B cell (primary cell): ENCODE measurements around the gene KCNK7. TPM values are rescaled to one million over a fixed set of nuclear protein-coding genes. Genes with fewer than 3 reads are reported as not detected.

Experiments used
- ATAC-seq: fragments of 200-7000 bp; cut with Tn5 transposase; one replicate; pipeline ENCODE4 v1.10.0; 2021; ENCODE audit warnings: low read depth, mild to moderate bottlenecking, moderate number of reproducible peaks, moderate library complexity
- CTCF ChIA-PET: fragments of 350-600 bp; sonication (Branson Sonifier 250); formaldehyde crosslinking; loops from one replicate; lab custom pipeline; 2021; ENCODE audit warnings: antibody characterized with exemption, inconsistent platforms; lab: Charles Lee
- POLR2A ChIA-PET: fragments of 350-600 bp; sonication (Branson Sonifier 250); formaldehyde crosslinking; loops from one replicate; lab custom pipeline; 2021; ENCODE audit warnings: antibody characterized with exemption; lab: Charles Lee
- DNase-seq: peaks from one replicate; pipeline ENCODE4 v3.0.0; 2013
- H2AFZ ChIP-seq: 2 replicates; pipeline ENCODE4 v1.6.1; 2012; ENCODE audit warnings: mild to moderate bottlenecking, low read depth, low read length; ENCODE audit not compliant: insufficient read depth, poor library complexity, severe bottlenecking
- H3K27ac ChIP-seq, 2 donors: 1 replicate in 1 of 2; 2 replicates in 1 of 2; pipeline ENCODE4 v1.5.1; 2012 to 2013; ENCODE audit warnings: low read length in 2 of 2, mild to moderate bottlenecking in 2 of 2, moderate library complexity in 1 of 2
- H3K27me3 ChIP-seq, 4 experiments: fragments of 200-600 bp in 1 of 4; sonication (generic) in 1 of 4; replicated peaks in 1 of 4; 1 replicate in 2 of 4; 2 replicates in 2 of 4; pipeline versions ENCODE4 v1.6.1 to v1.7.0; 2013 to 2016; ENCODE audit warnings: low read length in 3 of 4, mild to moderate bottlenecking in 2 of 4, mixed read lengths in 1 of 4, moderate library complexity in 1 of 4; ENCODE audit not compliant: insufficient read depth in 4 of 4, control insufficient read depth in 3 of 4; ENCODE audit errors: control extremely low read depth in 1 of 4
- H3K36me3 ChIP-seq, 2 experiments: replicated peaks in 1 of 2; 1 replicate in 1 of 2; 2 replicates in 1 of 2; pipeline versions ENCODE4 v1.6.1 to v1.7.1; 2013; ENCODE audit warnings: low read length in 1 of 2; ENCODE audit not compliant: insufficient read depth in 2 of 2, control insufficient read depth in 1 of 2; ENCODE audit errors: control extremely low read depth in 1 of 2, extremely low read depth in 1 of 2
- H3K4me1 ChIP-seq, 2 donors: fragments of 200-600 bp in 1 of 2; sonication (generic) in 1 of 2; 1 replicate in 1 of 2; 2 replicates in 1 of 2; pipeline versions ENCODE4 v1.5.1 to v1.6.1; 2013 to 2017; ENCODE audit warnings: low read length in 2 of 2; ENCODE audit not compliant: control insufficient read depth in 2 of 2, insufficient read depth in 2 of 2
- H3K4me2 ChIP-seq: replicated peaks from 2 replicates; pipeline ENCODE3; 2012; ENCODE audit warnings: mild to moderate bottlenecking, low read depth, low read length; ENCODE audit not compliant: poor library complexity, severe bottlenecking
- H3K4me3 ChIP-seq, 5 experiments: fragments of 200-600 bp in 1 of 5; sonication (generic) in 1 of 5; 1 replicate in 3 of 5; 2 replicates in 2 of 5; pipeline versions ENCODE4 v1.5.1 to v1.7.0; 2011 to 2016; ENCODE audit warnings: low read length in 4 of 5, mild to moderate bottlenecking in 4 of 5, low read depth in 2 of 5, control low read depth in 1 of 5, moderate library complexity in 1 of 5; ENCODE audit not compliant: insufficient read depth in 1 of 5; ENCODE audit errors: control extremely low read depth in 1 of 5, extremely low read depth in 1 of 5
- H3K79me2 ChIP-seq: fragments of 200-600 bp; sonication (generic); one replicate; pipeline ENCODE4 v1.6.0; 2016; ENCODE audit warnings: low read length; ENCODE audit not compliant: control insufficient read depth, insufficient read depth
- H3K9ac ChIP-seq: fragments of 200-600 bp; sonication (generic); 2 replicates; pipeline ENCODE4 v1.6.1; 2017; ENCODE audit warnings: mild to moderate bottlenecking, low read length, moderate library complexity
- H3K9me3 ChIP-seq, 3 donors: one replicate each; pipeline versions ENCODE4 v1.6.1 to v1.7.1; 2013; ENCODE audit warnings: low read length in 2 of 3; ENCODE audit not compliant: control insufficient read depth in 2 of 3, insufficient read depth in 1 of 3; ENCODE audit errors: control extremely low read depth in 1 of 3
- H4K20me1 ChIP-seq: 2 replicates; pipeline ENCODE4 v1.6.0; 2012; ENCODE audit warnings: mild to moderate bottlenecking, low read length; ENCODE audit not compliant: insufficient read depth, control insufficient read depth, poor library complexity, severe bottlenecking
- H3K27ac Mint-ChIP-seq: one replicate; pipeline ENCODE4 v1.8.0; 2021; ENCODE audit warnings: mixed read lengths
- H3K27me3 Mint-ChIP-seq: one replicate; pipeline ENCODE4 v1.8.0; 2021; ENCODE audit warnings: mixed read lengths
- H3K4me1 Mint-ChIP-seq: one replicate; pipeline ENCODE4 v1.8.0; 2021; ENCODE audit warnings: mixed read lengths
- H3K4me3 Mint-ChIP-seq: one replicate; pipeline ENCODE4 v1.8.0; 2021; ENCODE audit warnings: mixed read lengths
- H3K9me3 Mint-ChIP-seq: one replicate; pipeline ENCODE4 v1.8.0; 2022; ENCODE audit warnings: mixed read lengths; ENCODE audit not compliant: insufficient read depth
- EZH2 ChIP-seq: IDR thresholded peaks from 2 replicates; pipeline ENCODE4 v1.6.1; 2012; ENCODE audit warnings: borderline replicate concordance, low read depth, mild to moderate bottlenecking, moderate library complexity, low read length; ENCODE audit not compliant: insufficient read depth, poor library complexity, severe bottlenecking
- WGBS: methylation state at CpG from one replicate; pipeline ENCODE4 v1.1.5; 2013; ENCODE audit warnings: missing lambda C conversion rate; ENCODE audit not compliant: insufficient coverage; 5-methylcytosine and 5-hydroxymethylcytosine counted together
- intact Hi-C: fragments of 100-400 bp; cut with micrococcal nuclease; formaldehyde crosslinking; loops from one replicate; pipeline ENCODE4 v1.10.0; 2022
- polyA plus RNA-seq: library from polyadenylated mRNA; depleted of rRNA; stranded (reverse); fragments of >200 nt; gene quantifications from 2 replicates; pipeline ENCODE4 v1.2.3, GENCODE V29; 2012
- total RNA-seq, 2 donors: library from RNA; stranded (reverse); fragments of 120-200 nt in 1 of 2; gene quantifications; 1 replicate in 1 of 2; 2 replicates in 1 of 2; pipeline versions ENCODE4 v1.2.3 to v1.2.4, GENCODE V29; 2013 to 2022
- TF ChIP-seq, protein P1 (sequence below): fragments of 200-600 bp; IDR thresholded peaks from one replicate; pipeline ENCODE4 v1.8.0; 2022; ENCODE audit warnings: antibody characterized with exemption, mild to moderate bottlenecking

Gene KCNK7
- total and polyA plus RNA-seq, 2 donors (not counting 1 experiment from before 2014, with no cell fraction given): 2.2 to 3.5 TPM

DNA sequence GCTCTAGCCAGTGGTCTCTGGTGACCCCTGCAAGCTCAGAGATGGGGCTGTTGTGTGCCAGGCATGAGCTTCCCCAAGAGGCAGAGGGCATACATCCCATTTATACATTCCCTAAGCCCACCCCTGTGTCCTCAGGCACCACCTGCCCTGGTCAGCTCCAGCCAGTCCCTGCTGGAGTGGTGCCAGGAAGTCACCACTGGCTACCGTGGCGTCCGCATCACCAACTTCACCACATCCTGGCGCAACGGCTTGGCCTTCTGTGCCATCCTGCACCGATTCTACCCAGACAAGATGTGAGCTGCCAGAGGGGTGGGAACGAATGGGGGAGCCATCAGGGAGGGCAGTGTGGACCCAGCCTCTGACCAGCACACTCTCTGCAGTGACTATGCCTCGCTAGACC lies 11.5 kb downstream of the KCNK7 start:
- DNase-seq (no peak), ATAC-seq (no peak)
- H3K27ac ChIP-seq: no peak overlapping the region
- H3K27me3 ChIP-seq: no peaks in the 10 kb centered on the region
- ChIA-PET CTCF (interaction anchor here (0.9 to 1.0 kb wide), 2 partner anchors 10 to 13 kb away, joined by 3 to 6 read pairs; no protein-coding TSS in a partner anchor), POLR2A (no interaction called here)
- H3K4me3 ChIP-seq: no peak overlapping the region
- H3K27me3 Mint-ChIP-seq: no peaks in the 10 kb centered on the region
- H3K4me3 Mint-ChIP-seq: no peak overlapping the region
- peak overlapping the region; percentile 64 for H3K27ac Mint-ChIP-seq
- WGBS: 89% methylated on average over 3 of the region's 8 CpGs
- intact Hi-C loops: no loop called here
- no peaks in the 10 kb centered on the region for H3K79me2 ChIP-seq
- TF ChIP-seq, protein P1, sequence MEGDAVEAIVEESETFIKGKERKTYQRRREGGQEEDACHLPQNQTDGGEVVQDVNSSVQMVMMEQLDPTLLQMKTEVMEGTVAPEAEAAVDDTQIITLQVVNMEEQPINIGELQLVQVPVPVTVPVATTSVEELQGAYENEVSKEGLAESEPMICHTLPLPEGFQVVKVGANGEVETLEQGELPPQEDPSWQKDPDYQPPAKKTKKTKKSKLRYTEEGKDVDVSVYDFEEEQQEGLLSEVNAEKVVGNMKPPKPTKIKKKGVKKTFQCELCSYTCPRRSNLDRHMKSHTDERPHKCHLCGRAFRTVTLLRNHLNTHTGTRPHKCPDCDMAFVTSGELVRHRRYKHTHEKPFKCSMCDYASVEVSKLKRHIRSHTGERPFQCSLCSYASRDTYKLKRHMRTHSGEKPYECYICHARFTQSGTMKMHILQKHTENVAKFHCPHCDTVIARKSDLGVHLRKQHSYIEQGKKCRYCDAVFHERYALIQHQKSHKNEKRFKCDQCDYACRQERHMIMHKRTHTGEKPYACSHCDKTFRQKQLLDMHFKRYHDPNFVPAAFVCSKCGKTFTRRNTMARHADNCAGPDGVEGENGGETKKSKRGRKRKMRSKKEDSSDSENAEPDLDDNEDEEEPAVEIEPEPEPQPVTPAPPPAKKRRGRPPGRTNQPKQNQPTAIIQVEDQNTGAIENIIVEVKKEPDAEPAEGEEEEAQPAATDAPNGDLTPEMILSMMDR: no peak
- TF ChIP-seq EZH2: no peak
- peaks cover 31% of the 10 kb centered on the region for H3K4me1 Mint-ChIP-seq
- H3K9me3 Mint-ChIP-seq: no peaks in the 10 kb centered on the region
- H4K20me1 ChIP-seq: peaks cover 9% of the 10 kb centered on the region
- H3K4me2 ChIP-seq: no peak overlapping the region
- no peak overlapping the region for H3K9ac ChIP-seq
- H2AFZ ChIP-seq: no peak overlapping the region
- peaks cover 6 to 51% of the 10 kb centered on the region in 2 experiments for H3K36me3 ChIP-seq
- H3K9me3 ChIP-seq: no peaks in the 10 kb centered on the region
- peaks cover 21 to 31% of the 10 kb centered on the region in 2 donors for H3K4me1 ChIP-seq

DNA sequence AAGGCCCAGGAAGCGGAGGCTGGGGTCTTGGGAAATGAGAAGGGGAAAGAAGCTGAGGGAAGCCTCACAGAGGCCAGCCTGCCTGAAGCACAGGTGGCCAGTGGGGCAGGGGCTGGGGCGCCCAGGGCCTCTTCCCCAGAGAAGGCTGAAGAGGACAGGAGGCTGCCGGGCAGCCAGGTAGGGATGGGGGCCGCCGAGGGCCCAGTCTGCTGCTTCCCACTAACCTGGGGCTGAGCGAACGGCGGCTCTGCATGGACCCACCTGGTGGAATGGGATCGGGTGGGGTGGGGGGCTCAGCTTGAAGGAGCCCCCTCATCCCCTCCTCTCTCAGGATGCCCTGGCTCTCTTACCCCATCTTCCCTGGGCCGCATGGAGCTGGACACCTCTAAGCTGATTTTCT lies 12.0 kb downstream of the KCNK7 start:
- Histone ChIP-seq H3K4me3 (no peak overlapping the region), H3K4me1 (peaks cover 16 to 26% of the 10 kb centered on the region in 2 donors), H4K20me1 (peaks cover 9% of the 10 kb centered on the region), H3K4me2 (no peak overlapping the region), H3K9ac (no peak overlapping the region), H3K9me3 (no peaks in the 10 kb centered on the region), H3K27me3 (no peaks in the 10 kb centered on the region), H3K36me3 (peaks cover 6 to 56% of the 10 kb centered on the region in 2 experiments), H3K27ac (no peak overlapping the region), H2AFZ (no peak overlapping the region), H3K79me2 (no peaks in the 10 kb centered on the region)
- Mint-ChIP-seq H3K27me3 (no peaks in the 10 kb centered on the region), H3K27ac (no peak overlapping the region), H3K9me3 (no peaks in the 10 kb centered on the region), H3K4me1 (peaks cover 29% of the 10 kb centered on the region), H3K4me3 (no peak overlapping the region)
- 100% methylated on average over 6 of the region's 10 CpGs for WGBS
- TF ChIP-seq EZH2: no peak
- TF ChIP-seq, protein P1: no peak
- ATAC-seq: no peak
- intact Hi-C loops: no loop called here
- ChIA-PET CTCF (interaction anchor here (0.9 to 1.0 kb wide), 2 partner anchors 10 to 12 kb away, joined by 3 to 6 read pairs; no protein-coding TSS in a partner anchor), POLR2A (no interaction called here)
- DNase-seq: no peak
